GM12878 (cell line): ENCODE results near the gene OMP. TPM values are rescaled to one million over a fixed set of nuclear protein-coding genes. Genes with fewer than 3 reads are reported as not detected.

Experiments used
- ATAC-seq: fragments of 200-7000 bp; cut with Tn5 transposase; 3 replicates; pipeline ENCODE4 v1.9.1; 2020; ENCODE audit warnings: mild to moderate bottlenecking, moderate library complexity
- BruUV-seq: library from RNA; stranded (reverse); fragments of 400-500 nt; replicated peaks from 2 replicates; lab custom pipeline; 2021; lab: Mats Ljungman, UMichigan
- CTCF ChIA-PET: fragments of 300-600 bp; sonication (Branson Sonifier 250); formaldehyde crosslinking; extraction: SDS; loops from one replicate; lab custom pipeline; 2021; ENCODE audit warnings: inconsistent platforms; lab: Yijun Ruan, JAX
- POLR2A ChIA-PET: fragments of 350-600 bp; formaldehyde crosslinking; extraction: SDS; loops from one replicate; lab custom pipeline; 2021; ENCODE audit warnings: inconsistent platforms; lab: Charles Lee
- RAD21 ChIA-PET: fragments of 300-600 bp; sonication (Branson Sonifier 250); formaldehyde crosslinking; loops from one replicate; lab custom pipeline; 2023; ENCODE audit warnings: antibody characterized with exemption; ENCODE audit not compliant: unreplicated experiment; lab: Charles Lee
- SMC1A ChIA-PET: fragments of 300-600 bp; sonication (Branson Sonifier 250); formaldehyde crosslinking; loops from one replicate; lab custom pipeline; 2023; ENCODE audit not compliant: unreplicated experiment, uncharacterized antibody; lab: Charles Lee
- DNase-seq: peaks from one replicate; pipeline ENCODE4 v3.0.0-alpha.2; 2011; ENCODE audit warnings: low read depth, low spot score
- FAIRE-seq: peaks from 3 replicates; lab custom pipeline; 2011; peaks lifted over from hg19 to GRCh38; lab: Jason Lieb, UNC
- H2AFZ ChIP-seq: 2 replicates; pipeline ENCODE4 v1.6.0; 2011; ENCODE audit warnings: low read depth, low read length, control low read depth; ENCODE audit not compliant: control insufficient read depth
- H3K27ac ChIP-seq: 2 replicates; pipeline ENCODE4 v1.5.1; 2011; ENCODE audit warnings: control low read depth; ENCODE audit not compliant: control insufficient read depth, insufficient read depth
- H3K27me3 ChIP-seq, 2 experiments: replicated peaks in 1 of 2; 2 replicates each; pipeline versions ENCODE4 v1.6.0 to v1.6.1; 2011; ENCODE audit warnings: low read length in 1 of 2; ENCODE audit not compliant: control insufficient read depth in 2 of 2, insufficient read depth in 2 of 2
- H3K36me3 ChIP-seq, 2 experiments: 2 replicates each; pipeline ENCODE4 v1.5.1; 2011; ENCODE audit warnings: low read length in 1 of 2; ENCODE audit not compliant: control insufficient read depth in 2 of 2, insufficient read depth in 2 of 2
- H3K4me1 ChIP-seq: 2 replicates; pipeline ENCODE4 v1.6.1; 2011; ENCODE audit warnings: mild to moderate bottlenecking, low read length, moderate library complexity, mixed read lengths; ENCODE audit not compliant: control insufficient read depth, insufficient read depth
- H3K4me2 ChIP-seq: 2 replicates; pipeline ENCODE4 v1.6.0; 2011; ENCODE audit warnings: control low read depth; ENCODE audit not compliant: control insufficient read depth, insufficient read depth
- H3K4me3 ChIP-seq: fragments of 200-600 bp; sonication (generic); 2 replicates; pipeline ENCODE4 v1.5.1; 2016
- H3K79me2 ChIP-seq: 2 replicates; pipeline ENCODE4 v1.6.0; 2011; ENCODE audit warnings: low read length; ENCODE audit not compliant: control insufficient read depth, insufficient read depth
- H3K9ac ChIP-seq: 2 replicates; pipeline ENCODE4 v1.8.0; 2011; ENCODE audit warnings: low read length, control low read depth, mixed read lengths; ENCODE audit not compliant: control insufficient read depth, insufficient read depth
- H3K9me3 ChIP-seq: replicated peaks from 3 replicates; pipeline ENCODE4 v1.5.1; 2011; ENCODE audit warnings: mild to moderate bottlenecking, low read length; ENCODE audit not compliant: control insufficient read depth, insufficient read depth
- H4K20me1 ChIP-seq: 2 replicates; pipeline ENCODE4 v1.6.0; 2011; ENCODE audit not compliant: control insufficient read depth, insufficient read depth
- EZH2 ChIP-seq: IDR thresholded peaks from 2 replicates; pipeline ENCODE4 v1.6.1; 2012; ENCODE audit warnings: low read depth, mild to moderate bottlenecking, control low read depth, inconsistent platforms, low read length, borderline replicate concordance; ENCODE audit not compliant: control insufficient read depth
- GATAD2B ChIP-seq: fragments of 450-650 bp; conservative IDR thresholded peaks from 2 replicates; pipeline ENCODE4 v1.6.1; 2017; ENCODE audit warnings: low read depth, mild to moderate bottlenecking, moderate library complexity
- HDAC2 ChIP-seq: fragments of 200-600 bp; sonication (generic); IDR thresholded peaks from 2 replicates; pipeline ENCODE4 v1.6.1; 2017
- HDGF ChIP-seq: fragments of 450-650 bp; IDR thresholded peaks from 2 replicates; pipeline ENCODE4 v1.6.1; 2016; ENCODE audit warnings: antibody characterized with exemption
- KLF5 ChIP-seq: fragments of 450-650 bp; IDR thresholded peaks from 2 replicates; pipeline ENCODE4 v1.6.1; 2014; ENCODE audit warnings: mild to moderate bottlenecking; ENCODE audit not compliant: partially characterized antibody
- MYB ChIP-seq: fragments of 150-350 bp; IDR thresholded peaks from 2 replicates; pipeline ENCODE4 v1.6.1; 2014; ENCODE audit warnings: mild to moderate bottlenecking, low read depth, low read length, borderline replicate concordance
- NFIC ChIP-seq: IDR thresholded peaks from 2 replicates; pipeline ENCODE4 v1.6.1; 2012; ENCODE audit warnings: low read depth, mild to moderate bottlenecking, inconsistent platforms, low read length, moderate library complexity
- NFXL1 ChIP-seq: fragments of 450-650 bp; IDR thresholded peaks from 2 replicates; pipeline ENCODE4 v1.6.1; 2017; ENCODE audit warnings: antibody characterized with exemption, mild to moderate bottlenecking, borderline replicate concordance
- RB1 ChIP-seq: fragments of 450-650 bp; formaldehyde crosslinking; IDR thresholded peaks from 2 replicates; pipeline ENCODE4 v1.6.1; 2017; ENCODE audit warnings: mild to moderate bottlenecking, borderline replicate concordance
- SPI1 ChIP-seq: IDR thresholded peaks from 2 replicates; pipeline ENCODE4 v1.6.1; 2011; ENCODE audit warnings: low read depth, mild to moderate bottlenecking, low read length, moderate library complexity, borderline replicate concordance; ENCODE audit not compliant: insufficient read depth
- WRNIP1 ChIP-seq: IDR thresholded peaks from 2 replicates; pipeline ENCODE4 v1.6.1; 2011; ENCODE audit warnings: low read depth, low read length, improper control_type of control experiment, borderline replicate concordance
- YY1 ChIP-seq: IDR thresholded peaks from 2 replicates; pipeline ENCODE4 v1.6.1; 2011; ENCODE audit warnings: low read depth, mild to moderate bottlenecking, low read length
- ZNF274 ChIP-seq: IDR thresholded peaks from one replicate; pipeline ENCODE4 v1.8.0; 2011; ENCODE audit not compliant: insufficient read length, insufficient read depth
- WGBS: methylation state at CpG from one replicate; pipeline ENCODE4 v1.1.6; 2016; ENCODE audit warnings: low lambda C conversion rate; ENCODE audit not compliant: insufficient replicate concordance, insufficient coverage; ENCODE audit errors: missing lambda C conversion rate; 5-methylcytosine and 5-hydroxymethylcytosine counted together
- in situ Hi-C: fragments of 300-500 bp; cut with MboI; formaldehyde crosslinking; loops from 9 replicates; pipeline ENCODE4 v1.14.3; 2018; ENCODE audit warnings: mixed read lengths
- intact Hi-C: fragments of 100-400 bp; cut with micrococcal nuclease; formaldehyde crosslinking; loops from one replicate; pipeline ENCODE4 v1.14.2; 2022; ENCODE audit not compliant: unreplicated experiment
- polyA plus RNA-seq, 11 experiments: library from polyadenylated mRNA; depleted of rRNA in 4 of 11; unstranded in 6 of 11; stranded (reverse) in 5 of 11; fragments of >200 nt; fragmentation: Nextera tagmentation in 4 of 11; fragmentation: Illumina TruSeq in 1 of 11; extraction: Ambion mirVana in 4 of 11; extraction: Trizol in 1 of 11; gene quantifications; 1 replicate in 1 of 11; 2 replicates in 10 of 11; pipeline versions ENCODE4 v1.2.1 to v1.2.3, GENCODE V29; 2011 to 2016; ENCODE audit warnings: inconsistent platforms in 2 of 11, missing spikeins in 2 of 11, low read depth in 1 of 11
- total RNA-seq, 4 experiments: library from RNA; depleted of rRNA in 3 of 4; stranded (reverse); fragments of >200 nt in 3 of 4; fragmentation: Illumina TruSeq in 1 of 4; extraction: Trizol in 1 of 4; gene quantifications; 2 replicates each; pipeline versions ENCODE4 v1.2.1 to v1.2.3, GENCODE V29; 2013 to 2021
- TF ChIP-seq, protein P1 (sequence below): fragments of 450-650 bp; IDR thresholded peaks from 2 replicates; pipeline ENCODE4 v1.6.1; 2017; ENCODE audit warnings: mild to moderate bottlenecking, moderate library complexity

The OMP gene
- total and polyA plus RNA-seq, 10 of the 15 experiments (the other 5 are each of a cell fraction or from before 2014, with no cell fraction given): not detected

DNA sequence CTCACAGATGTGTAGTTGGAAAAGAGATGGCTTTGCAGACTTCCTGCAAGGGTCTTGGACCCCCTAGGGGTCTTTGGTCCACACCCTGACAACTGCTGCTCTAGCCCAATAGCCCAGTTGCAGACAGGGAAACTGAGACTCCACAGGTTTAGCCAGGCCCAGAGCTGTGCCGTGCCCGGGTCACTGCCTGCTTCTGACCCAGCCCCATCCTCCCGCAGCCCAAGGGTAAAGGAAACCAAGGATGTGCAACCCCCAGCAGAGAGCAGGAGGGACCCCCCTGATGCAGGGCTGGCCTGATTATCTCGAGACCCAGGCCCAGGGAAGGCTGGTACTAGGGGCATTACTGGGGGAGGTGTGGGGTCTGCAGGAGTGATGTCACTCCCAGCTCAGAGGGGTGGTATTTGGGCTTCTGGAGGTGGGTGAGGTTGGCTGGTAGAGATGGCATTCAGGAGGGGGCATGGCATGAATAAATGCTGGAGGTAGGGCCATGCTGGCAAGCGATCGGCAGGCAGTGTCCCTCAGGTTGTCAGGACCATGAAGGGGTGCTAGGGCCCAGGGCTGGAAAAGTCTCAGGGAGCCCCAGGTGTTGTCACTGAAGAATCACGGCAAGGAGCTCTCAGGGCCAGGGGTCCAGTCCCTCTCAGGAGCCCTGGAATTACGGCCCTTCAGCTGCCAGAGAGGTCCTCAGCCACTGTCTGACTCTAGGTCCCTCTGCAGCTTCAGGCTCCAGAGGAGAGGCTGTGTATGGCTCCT is 46.5 kb downstream of the OMP start (continued):
- TF ChIP-seq RB1 (no peak), KLF5 (no peak), ZNF274 (no peak), HDAC2 (no peak), NFIC (no peak)
- TF ChIP-seq, all 136 proteins: peak for 0

DNA sequence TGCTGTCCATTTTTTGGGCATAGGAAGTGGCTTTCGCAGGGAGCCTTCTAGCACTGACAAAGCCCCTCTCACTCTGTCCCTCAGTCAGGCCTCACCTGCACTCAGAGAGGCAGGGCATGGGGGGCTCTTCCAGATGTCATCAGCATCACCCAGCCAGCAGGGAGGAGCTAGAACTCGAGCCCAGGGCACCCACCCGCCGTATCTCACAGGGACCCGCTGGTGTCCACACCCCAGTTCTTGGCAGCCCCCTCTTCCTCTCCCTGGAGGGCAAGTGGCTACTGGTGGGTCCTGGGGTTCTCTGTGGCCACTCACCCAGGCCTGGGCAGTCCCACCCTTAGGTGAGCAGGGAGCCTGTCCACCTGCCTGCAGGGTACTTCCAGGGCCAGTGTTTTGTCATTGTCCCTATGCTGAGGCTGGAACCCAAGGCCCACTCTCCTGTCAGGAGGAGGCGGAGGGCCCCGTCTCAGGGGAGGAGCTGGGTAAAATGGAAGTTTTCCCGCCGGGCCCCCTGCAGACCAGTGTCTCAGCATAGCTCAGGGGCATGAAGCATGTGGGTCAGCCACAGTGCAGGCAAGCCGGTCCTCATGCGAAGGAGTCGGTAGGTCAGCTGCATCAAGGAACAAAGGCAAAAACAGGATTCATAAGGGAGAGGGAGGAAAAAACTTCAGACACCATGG is 47.2 kb downstream of the OMP start:
- Histone ChIP-seq H4K20me1 (no peaks in the 10 kb centered on the region), H3K4me2 (no peak overlapping the region), H3K27me3 (peaks cover 2 to 4% of the 10 kb centered on the region in 2 experiments; a peak in 2 of 4 replicates), H3K4me1 (no peaks in the 10 kb centered on the region; the same call in 1 of the 2 replicates), H3K9ac (no peak overlapping the region), H2AFZ (no peak overlapping the region), H3K9me3 (no peaks in the 10 kb centered on the region), H3K4me3 (no peak overlapping the region), H3K36me3 (no peaks in the 10 kb centered on the region), H3K79me2 (no peaks in the 10 kb centered on the region), H3K27ac (no peak overlapping the region)
- TF ChIP-seq GATAD2B (no peak), HDGF (no peak), EZH2 (no peak), YY1 (no peak), ZNF274 (no peak), MYB (no peak), SPI1 (no peak), NFXL1 (no peak), WRNIP1 (no peak)
- TF ChIP-seq, protein P1, sequence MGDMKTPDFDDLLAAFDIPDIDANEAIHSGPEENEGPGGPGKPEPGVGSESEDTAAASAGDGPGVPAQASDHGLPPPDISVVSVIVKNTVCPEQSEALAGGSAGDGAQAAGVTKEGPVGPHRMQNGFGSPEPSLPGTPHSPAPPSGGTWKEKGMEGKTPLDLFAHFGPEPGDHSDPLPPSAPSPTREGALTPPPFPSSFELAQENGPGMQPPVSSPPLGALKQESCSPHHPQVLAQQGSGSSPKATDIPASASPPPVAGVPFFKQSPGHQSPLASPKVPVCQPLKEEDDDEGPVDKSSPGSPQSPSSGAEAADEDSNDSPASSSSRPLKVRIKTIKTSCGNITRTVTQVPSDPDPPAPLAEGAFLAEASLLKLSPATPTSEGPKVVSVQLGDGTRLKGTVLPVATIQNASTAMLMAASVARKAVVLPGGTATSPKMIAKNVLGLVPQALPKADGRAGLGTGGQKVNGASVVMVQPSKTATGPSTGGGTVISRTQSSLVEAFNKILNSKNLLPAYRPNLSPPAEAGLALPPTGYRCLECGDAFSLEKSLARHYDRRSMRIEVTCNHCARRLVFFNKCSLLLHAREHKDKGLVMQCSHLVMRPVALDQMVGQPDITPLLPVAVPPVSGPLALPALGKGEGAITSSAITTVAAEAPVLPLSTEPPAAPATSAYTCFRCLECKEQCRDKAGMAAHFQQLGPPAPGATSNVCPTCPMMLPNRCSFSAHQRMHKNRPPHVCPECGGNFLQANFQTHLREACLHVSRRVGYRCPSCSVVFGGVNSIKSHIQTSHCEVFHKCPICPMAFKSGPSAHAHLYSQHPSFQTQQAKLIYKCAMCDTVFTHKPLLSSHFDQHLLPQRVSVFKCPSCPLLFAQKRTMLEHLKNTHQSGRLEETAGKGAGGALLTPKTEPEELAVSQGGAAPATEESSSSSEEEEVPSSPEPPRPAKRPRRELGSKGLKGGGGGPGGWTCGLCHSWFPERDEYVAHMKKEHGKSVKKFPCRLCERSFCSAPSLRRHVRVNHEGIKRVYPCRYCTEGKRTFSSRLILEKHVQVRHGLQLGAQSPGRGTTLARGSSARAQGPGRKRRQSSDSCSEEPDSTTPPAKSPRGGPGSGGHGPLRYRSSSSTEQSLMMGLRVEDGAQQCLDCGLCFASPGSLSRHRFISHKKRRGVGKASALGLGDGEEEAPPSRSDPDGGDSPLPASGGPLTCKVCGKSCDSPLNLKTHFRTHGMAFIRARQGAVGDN: no peak
- BruUV-seq: no TSS peak
- ChIA-PET RAD21 (no interaction called here), CTCF (no interaction called here), SMC1A (no interaction called here), POLR2A (no interaction called here)
- in situ Hi-C loops (no loop called here), intact Hi-C loops (no loop called here)
- WGBS: 61% methylated on average over 12 of the region's 12 CpGs
- FAIRE-seq (no peak), DNase-seq (no peak), ATAC-seq (no peak)
